GM19467 (cell line): ENCODE results near the gene BMPR1A.
"Not testable (repeated sequence)": the region's sequence is repeated elsewhere in the genome, so short reads cannot be mapped to it uniquely, and the experiment has no call there.

Experiments used
- ATAC-seq: cut with Tn5 transposase; IDR thresholded peaks from one replicate; pipeline ENCODE4 v1.9.1; 2021; ENCODE audit warnings: mild to moderate bottlenecking, moderate library complexity; ENCODE audit not compliant: unreplicated experiment

The BMPR1A gene

GRCh38 chr10:86952106-86952505 is 195.7 kb downstream of the BMPR1A start:
- no peak for ATAC-seq

GRCh38 chr10:86952697-86953096 is 196.3 kb downstream of the BMPR1A start:
- ATAC-seq, result not testable (repeated sequence)

GRCh38 chr10:86953747-86954680 is 197.6 kb downstream of the BMPR1A start:
- no peak for ATAC-seq

GRCh38 chr10:86954681-86955500 is 198.5 kb downstream of the BMPR1A start:
- ATAC-seq, result no peak

- no peak for ATAC-seq
These were observed 199.2 kb downstream of the BMPR1A start for GRCh38 chr10:86955501-86956194.

GRCh38 chr10:86956195-86956847 is 199.9 kb downstream of the BMPR1A start:
- no peak for ATAC-seq

- no peak for ATAC-seq
These were observed 200.5 kb downstream of the BMPR1A start for GRCh38 chr10:86956848-86957448.

GRCh38 chr10:86957471-86958115 is 201.2 kb downstream of the BMPR1A start, which contains the start of gene MMRN2:
Gene MMRN2, minus strand, starts transcription at chr10:86957615. Its CDS starts 74 bp downstream, at chr10:86957541.
- no peak for ATAC-seq

GRCh38 chr10:86958116-86958900 is 201.9 kb downstream of the BMPR1A start, which contains the start of gene SNCG:
Gene SNCG, plus strand, starts transcription at chr10:86958599. Its CDS starts 99 bp downstream, at chr10:86958698.
- no peak for ATAC-seq

GRCh38 chr10:86958901-86959736 is 202.7 kb downstream of the BMPR1A start:
- no peak for ATAC-seq

GRCh38 chr10:86959737-86960002 is 203.3 kb downstream of the BMPR1A start:
- no peak for ATAC-seq

- ATAC-seq, result no peak
These were observed 203.8 kb downstream of the BMPR1A start for GRCh38 chr10:86960003-86960862.

GRCh38 chr10:86960863-86961434 is 204.5 kb downstream of the BMPR1A start:
- no peak for ATAC-seq

GRCh38 chr10:86961481-86962091 is 205.2 kb downstream of the BMPR1A start:
- ATAC-seq, result no peak

GRCh38 chr10:86962136-86962980 is 205.9 kb downstream of the BMPR1A start:
- ATAC-seq, result no peak

- no peak for ATAC-seq
These were observed 206.5 kb downstream of the BMPR1A start for GRCh38 chr10:86962981-86963310.
